ENCODE results near the gene QRFP. TPM values are rescaled to one million over a fixed set of nuclear protein-coding genes. Genes with fewer than 3 reads are reported as not detected.

The QRFP gene
- total and polyA plus RNA-seq, 2 experiments from 2014 or later = 0.45 TPM; not detected in 1

GRCh38 chr9:130919559-130920145, 23.0 kb upstream of the QRFP start:
- no peak for TF ChIP-seq CTCF (IDR thresholded peaks at IDR 0.05; ENCODE audit: low read depth, low read length)
- Histone ChIP-seq H3K27me3 (no peaks in the 10 kb centered on the region), H3K27ac (no peak overlapping the region), H3K4me1 (ENCODE audit: low read depth) (no peaks in the 10 kb centered on the region), H3K9me3 (ENCODE audit: low read depth) (no peaks in the 10 kb centered on the region), H3K36me3 (no peaks in the 10 kb centered on the region), H3K4me3 (no peak overlapping the region)
- no peak for DNase-seq (ENCODE audit: low read depth in 1 of 2, low spot score in 1 of 2)

GRCh38 chr9:130918826-130919558, 22.4 kb upstream of the QRFP start:
- Histone ChIP-seq H3K4me1 (ENCODE audit: low read depth) (no peaks in the 10 kb centered on the region), H3K27me3 (no peaks in the 10 kb centered on the region), H3K27ac (no peak overlapping the region), H3K4me3 (no peak overlapping the region), H3K9me3 (ENCODE audit: low read depth) (no peaks in the 10 kb centered on the region), H3K36me3 (no peaks in the 10 kb centered on the region)
- DNase-seq (ENCODE audit: low read depth in 1 of 2, low spot score in 1 of 2) = no peak
- TF ChIP-seq CTCF (IDR thresholded peaks at IDR 0.05; ENCODE audit: low read depth, low read length) = no peak

GRCh38 chr9:130918101-130918825, 21.7 kb upstream of the QRFP start:
- H3K4me3 ChIP-seq = no peak overlapping the region
- no peaks in the 10 kb centered on the region for H3K27me3 ChIP-seq
- no peak overlapping the region for H3K27ac ChIP-seq
- H3K9me3 ChIP-seq (ENCODE audit: low read depth) = no peaks in the 10 kb centered on the region
- DNase-seq (ENCODE audit: low read depth in 1 of 2, low spot score in 1 of 2) = no peak
- no peak for TF ChIP-seq CTCF (IDR thresholded peaks at IDR 0.05; ENCODE audit: low read depth, low read length)
- H3K36me3 ChIP-seq = no peaks in the 10 kb centered on the region
- no peaks in the 10 kb centered on the region for H3K4me1 ChIP-seq (ENCODE audit: low read depth)

GRCh38 chr9:130917168-130917960, 20.8 kb upstream of the QRFP start:
- Histone ChIP-seq H3K4me1 (ENCODE audit: low read depth) (no peaks in the 10 kb centered on the region), H3K27ac (no peak overlapping the region), H3K36me3 (no peaks in the 10 kb centered on the region), H3K4me3 (no peak overlapping the region), H3K27me3 (no peaks in the 10 kb centered on the region), H3K9me3 (ENCODE audit: low read depth) (no peaks in the 10 kb centered on the region)
- no peak for TF ChIP-seq CTCF (IDR thresholded peaks at IDR 0.05; ENCODE audit: low read depth, low read length)
- DNase-seq (ENCODE audit: low read depth in 1 of 2, low spot score in 1 of 2) = no peak

GRCh38 chr9:130915096-130915447, 18.5 kb upstream of the QRFP start:
- H3K27ac ChIP-seq = no peak overlapping the region
- H3K36me3 ChIP-seq = no peaks in the 10 kb centered on the region
- H3K27me3 ChIP-seq = no peaks in the 10 kb centered on the region
- H3K4me3 ChIP-seq = no peak overlapping the region
- no peaks in the 10 kb centered on the region for H3K9me3 ChIP-seq (ENCODE audit: low read depth)
- no peak for TF ChIP-seq CTCF (IDR thresholded peaks at IDR 0.05; ENCODE audit: low read depth, low read length)
- DNase-seq (ENCODE audit: low read depth in 1 of 2, low spot score in 1 of 2) = no peak
- no peaks in the 10 kb centered on the region for H3K4me1 ChIP-seq (ENCODE audit: low read depth)
